GM12874 (cell line): ENCODE data around the gene RTP5.

ENCODE experiments used
- CTCF ChIP-seq: IDR thresholded peaks from 2 replicates; pipeline ENCODE4 v1.5.1; 2011; ENCODE audit warnings: low read depth, mild to moderate bottlenecking, control low read depth, low read length, moderate library complexity; ENCODE audit not compliant: insufficient read depth

Gene RTP5

GRCh38 chr2:241869087-241869961 is at the start of gene RTP5:
Gene RTP5, plus strand, starts transcription at chr2:241869729. Its CDS starts 28 bp downstream, at chr2:241869757.
- TF ChIP-seq CTCF, result no peak

- no peak for TF ChIP-seq CTCF
These were observed 48.7 kb upstream of the RTP5 start for GRCh38 chr2:241820625-241821384.

- no peak for TF ChIP-seq CTCF
These were observed 47.9 kb upstream of the RTP5 start for GRCh38 chr2:241821460-241822263.

- TF ChIP-seq CTCF, result no peak
These were observed 47.3 kb upstream of the RTP5 start for GRCh38 chr2:241822264-241822623.

- TF ChIP-seq CTCF, result no peak
These were observed 42.1 kb upstream of the RTP5 start for GRCh38 chr2:241827394-241827793.

- no peak for TF ChIP-seq CTCF
These were observed 36.3 kb upstream of the RTP5 start for GRCh38 chr2:241833101-241833663.
